GM12865 (cell line): ENCODE measurements around the gene WNT6.
A peak's percentile ranks its signal among the peaks of the same experiment; 100 is the strongest.

ENCODE experiments used
- DNase-seq: peaks from one replicate; pipeline ENCODE4 v3.0.0; 2010; ENCODE audit warnings: low read depth
- H3K4me3 ChIP-seq: 2 replicates; pipeline ENCODE4 v1.5.1; 2011; ENCODE audit warnings: mild to moderate bottlenecking, low read depth, low read length, control low read depth
- TF ChIP-seq, protein P1 (sequence below): IDR thresholded peaks from 2 replicates; pipeline ENCODE4 v1.5.1; 2011; ENCODE audit warnings: low read length, control low read depth, low read depth, inconsistent platforms; ENCODE audit not compliant: insufficient read depth; ENCODE audit errors: missing control alignments

The WNT6 gene

DNA sequence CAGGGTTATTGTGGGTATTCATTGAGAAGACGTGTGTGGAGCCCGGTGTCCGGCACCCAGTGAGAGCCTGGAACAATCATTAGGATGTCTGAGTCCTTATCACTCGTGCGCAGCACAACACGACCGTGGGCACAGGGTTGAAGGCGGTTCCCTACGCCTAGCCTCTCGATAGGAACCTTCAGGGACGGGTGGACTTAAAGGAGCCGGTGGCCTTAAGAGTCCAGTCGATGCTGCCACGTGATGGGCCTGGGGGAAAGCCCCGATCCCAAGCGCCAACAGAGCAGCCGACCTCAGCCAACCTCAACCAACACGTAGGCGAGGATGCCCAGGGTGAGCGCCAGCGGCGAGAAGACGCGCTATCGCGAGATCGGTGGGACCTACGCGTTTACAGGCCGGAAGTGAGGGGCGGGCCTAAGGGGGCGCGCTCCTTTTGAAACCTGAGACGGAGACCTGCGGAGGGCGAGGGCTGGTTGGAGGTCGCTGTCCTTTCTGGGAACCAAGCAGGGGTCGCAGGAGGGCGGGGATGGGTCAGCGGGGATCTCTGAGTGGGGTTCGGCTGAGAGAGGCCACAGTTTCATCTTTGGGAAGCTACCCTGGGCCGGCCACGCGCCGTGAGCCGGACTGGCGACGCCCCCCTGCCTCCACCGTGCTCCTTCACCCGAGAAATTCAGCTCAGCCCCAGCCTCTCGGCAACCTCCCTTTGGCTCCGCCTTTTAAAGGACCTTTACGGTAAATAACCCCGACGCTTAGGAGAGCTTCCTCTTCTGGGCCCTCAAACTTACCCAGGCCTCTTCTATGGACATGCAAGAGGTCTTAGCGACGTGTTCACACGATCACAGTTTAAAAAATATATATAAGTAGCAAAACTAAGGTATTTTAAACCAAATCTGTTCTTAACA is 49.4 kb downstream of the WNT6 start:
- DNase-seq = peak; percentile 97
- peak overlapping the region; percentile 77 for H3K4me3 ChIP-seq
- TF ChIP-seq, protein P1, sequence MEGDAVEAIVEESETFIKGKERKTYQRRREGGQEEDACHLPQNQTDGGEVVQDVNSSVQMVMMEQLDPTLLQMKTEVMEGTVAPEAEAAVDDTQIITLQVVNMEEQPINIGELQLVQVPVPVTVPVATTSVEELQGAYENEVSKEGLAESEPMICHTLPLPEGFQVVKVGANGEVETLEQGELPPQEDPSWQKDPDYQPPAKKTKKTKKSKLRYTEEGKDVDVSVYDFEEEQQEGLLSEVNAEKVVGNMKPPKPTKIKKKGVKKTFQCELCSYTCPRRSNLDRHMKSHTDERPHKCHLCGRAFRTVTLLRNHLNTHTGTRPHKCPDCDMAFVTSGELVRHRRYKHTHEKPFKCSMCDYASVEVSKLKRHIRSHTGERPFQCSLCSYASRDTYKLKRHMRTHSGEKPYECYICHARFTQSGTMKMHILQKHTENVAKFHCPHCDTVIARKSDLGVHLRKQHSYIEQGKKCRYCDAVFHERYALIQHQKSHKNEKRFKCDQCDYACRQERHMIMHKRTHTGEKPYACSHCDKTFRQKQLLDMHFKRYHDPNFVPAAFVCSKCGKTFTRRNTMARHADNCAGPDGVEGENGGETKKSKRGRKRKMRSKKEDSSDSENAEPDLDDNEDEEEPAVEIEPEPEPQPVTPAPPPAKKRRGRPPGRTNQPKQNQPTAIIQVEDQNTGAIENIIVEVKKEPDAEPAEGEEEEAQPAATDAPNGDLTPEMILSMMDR = no peak

DNA sequence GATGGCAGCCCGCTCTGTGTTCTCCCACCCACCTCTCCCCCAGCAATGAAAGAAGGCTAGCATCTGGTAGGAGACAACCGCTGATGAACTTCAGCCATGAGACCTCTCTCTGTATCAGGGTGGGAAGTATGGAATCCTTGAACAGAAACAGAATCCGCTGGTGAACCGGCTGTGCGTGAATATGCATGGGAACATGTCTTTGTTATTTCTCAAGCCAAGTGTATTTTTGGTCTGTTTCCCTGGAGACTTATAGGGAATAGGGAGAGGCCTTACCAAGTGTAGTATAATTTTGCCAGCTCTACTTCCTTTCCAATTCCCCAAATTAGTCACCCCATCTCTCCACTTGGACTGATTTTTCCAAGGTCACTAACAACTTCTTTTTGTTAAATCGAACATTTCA is 51.1 kb downstream of the WNT6 start:
- no peak overlapping the region for H3K4me3 ChIP-seq
- TF ChIP-seq, protein P1 = no peak
- DNase-seq = no peak

DNA sequence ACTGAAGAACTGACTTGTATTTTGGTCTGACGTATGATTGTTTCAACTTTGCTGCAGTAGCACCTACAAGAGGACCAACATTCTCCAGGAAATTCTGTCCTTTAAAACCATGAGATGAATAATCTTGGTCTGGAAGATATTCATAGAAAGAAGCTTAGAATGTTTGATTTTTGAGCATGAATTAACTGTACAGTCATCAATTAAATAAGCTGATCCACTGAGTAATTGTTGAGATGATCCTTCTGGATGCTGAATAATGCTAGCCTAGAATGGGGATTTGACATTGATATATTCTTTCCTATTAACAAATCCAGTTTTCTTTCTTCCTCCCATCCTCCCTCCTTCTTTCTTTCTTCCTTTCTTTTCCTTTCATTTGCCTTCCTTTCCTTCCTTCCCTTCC is 60.9 kb downstream of the WNT6 start:
- TF ChIP-seq, protein P1 = no peak
- H3K4me3 ChIP-seq = no peak overlapping the region
- DNase-seq = no peak
